HepG2 (cell line): ENCODE results near the gene C4orf33.
"Not testable (repeated sequence)": the region's sequence is repeated elsewhere in the genome, so short reads cannot be mapped to it uniquely, and the experiment has no call there.

Experiments used
- ATF3 ChIP-seq: sonication (generic); formaldehyde crosslinking; IDR thresholded peaks from 2 replicates; pipeline ENCODE4 v1.4.0; 2020; ENCODE audit warnings: missing genetic modification reagents
- ELF1 ChIP-seq: sonication (generic); formaldehyde crosslinking; IDR thresholded peaks from 2 replicates; pipeline ENCODE4 v1.4.0; 2020; ENCODE audit warnings: missing genetic modification reagents
- HIVEP1 ChIP-seq: sonication (generic); formaldehyde crosslinking; IDR thresholded peaks from 2 replicates; pipeline ENCODE4 v1.4.0; 2020; ENCODE audit warnings: mild to moderate bottlenecking, missing genetic modification reagents
- HOXA5 ChIP-seq: sonication (generic); formaldehyde crosslinking; IDR thresholded peaks from 2 replicates; pipeline ENCODE4 v1.4.0; 2020; ENCODE audit warnings: missing genetic modification reagents
- RFX5 ChIP-seq: IDR thresholded peaks from 2 replicates; pipeline ENCODE4 v1.6.1; 2011; ENCODE audit warnings: low read depth, low read length, improper control_type of control experiment
- SNAPC2 ChIP-seq: sonication (generic); formaldehyde crosslinking; IDR thresholded peaks from 2 replicates; pipeline ENCODE4 v1.8.1; 2022; ENCODE audit warnings: mild to moderate bottlenecking, missing genetic modification reagents
- U2AF2 ChIP-seq: fragments of 200-400 bp; formaldehyde crosslinking; IDR thresholded peaks from 2 replicates; pipeline ENCODE4 v1.6.1; 2017; ENCODE audit warnings: low read depth, mild to moderate bottlenecking, low read length
- ZNF383 ChIP-seq: sonication (generic); formaldehyde crosslinking; IDR thresholded peaks from 2 replicates; pipeline ENCODE4 v1.4.0; 2020; ENCODE audit warnings: missing genetic modification reagents, mild to moderate bottlenecking, borderline replicate concordance
- TF ChIP-seq, protein P1 (sequence below): sonication (generic); formaldehyde crosslinking; IDR thresholded peaks from 2 replicates; pipeline ENCODE4 v1.5.1; 2020; ENCODE audit warnings: mild to moderate bottlenecking, missing genetic modification reagents, moderate library complexity
- TF ChIP-seq, protein P2 (sequence below): sonication (generic); formaldehyde crosslinking; IDR thresholded peaks from 2 replicates; pipeline ENCODE4 v1.8.0; 2022; ENCODE audit warnings: mild to moderate bottlenecking, missing genetic modification reagents, moderate library complexity

DNA sequence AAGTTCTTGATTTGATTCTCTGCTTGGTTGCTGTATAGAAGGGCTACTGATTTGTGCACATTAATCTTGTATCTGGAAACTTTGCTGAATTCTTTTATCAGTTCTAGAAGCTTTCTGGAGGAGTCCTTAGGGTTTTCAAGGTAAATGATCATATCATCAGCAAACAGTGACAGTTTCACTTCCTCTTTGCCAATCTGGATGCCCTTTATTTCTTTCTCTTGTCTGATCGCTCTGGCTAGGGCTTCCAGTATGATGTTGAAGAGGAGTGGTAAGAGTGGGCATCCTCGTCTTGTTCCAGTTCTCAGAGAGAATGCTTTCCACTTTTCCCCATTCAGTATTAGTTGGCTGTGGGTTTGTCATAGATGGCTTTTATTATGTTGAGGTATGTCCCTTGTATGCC is 26.4 kb upstream of the C4orf33 start:
- TF ChIP-seq U2AF2; ZNF383 (CRISPR knock-in tag); RFX5; HIVEP1; SNAPC2 (CRISPR knock-in tag); ELF1 (CRISPR knock-in tag); HOXA5 (CRISPR knock-in tag); ATF3 (CRISPR knock-in tag): not testable (repeated sequence)
- TF ChIP-seq, protein P1, sequence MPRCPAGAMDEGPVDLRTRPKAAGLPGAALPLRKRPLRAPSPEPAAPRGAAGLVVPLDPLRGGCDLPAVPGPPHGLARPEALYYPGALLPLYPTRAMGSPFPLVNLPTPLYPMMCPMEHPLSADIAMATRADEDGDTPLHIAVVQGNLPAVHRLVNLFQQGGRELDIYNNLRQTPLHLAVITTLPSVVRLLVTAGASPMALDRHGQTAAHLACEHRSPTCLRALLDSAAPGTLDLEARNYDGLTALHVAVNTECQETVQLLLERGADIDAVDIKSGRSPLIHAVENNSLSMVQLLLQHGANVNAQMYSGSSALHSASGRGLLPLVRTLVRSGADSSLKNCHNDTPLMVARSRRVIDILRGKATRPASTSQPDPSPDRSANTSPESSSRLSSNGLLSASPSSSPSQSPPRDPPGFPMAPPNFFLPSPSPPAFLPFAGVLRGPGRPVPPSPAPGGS (CRISPR knock-in tag): not testable (repeated sequence)
- TF ChIP-seq, protein P2, sequence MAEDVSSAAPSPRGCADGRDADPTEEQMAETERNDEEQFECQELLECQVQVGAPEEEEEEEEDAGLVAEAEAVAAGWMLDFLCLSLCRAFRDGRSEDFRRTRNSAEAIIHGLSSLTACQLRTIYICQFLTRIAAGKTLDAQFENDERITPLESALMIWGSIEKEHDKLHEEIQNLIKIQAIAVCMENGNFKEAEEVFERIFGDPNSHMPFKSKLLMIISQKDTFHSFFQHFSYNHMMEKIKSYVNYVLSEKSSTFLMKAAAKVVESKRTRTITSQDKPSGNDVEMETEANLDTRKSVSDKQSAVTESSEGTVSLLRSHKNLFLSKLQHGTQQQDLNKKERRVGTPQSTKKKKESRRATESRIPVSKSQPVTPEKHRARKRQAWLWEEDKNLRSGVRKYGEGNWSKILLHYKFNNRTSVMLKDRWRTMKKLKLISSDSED: not testable (repeated sequence)
